Measurements from ENCODE around the gene KRTAP5-10.

GRCh38 chr11:71574418-71574817 lies 9.1 kb downstream of the KRTAP5-10 start:
- TF ChIP-seq CBX8 (IDR thresholded peaks at IDR 0.05; ENCODE audit: borderline replicate concordance, low read depth, low read length): no peak
- TF ChIP-seq SIN3A (conservative IDR thresholded peaks at IDR 0.05 in 1 of 2, IDR thresholded peaks at IDR 0.05 in 1 of 2; ENCODE audit: low read depth in 1 of 2, low read length in 2 of 2): no peak
- no peak for TF ChIP-seq JUND (IDR thresholded peaks at IDR 0.05; ENCODE audit: low read length)
